Measurements from ENCODE around the gene CLCN6. TPM values are rescaled to one million over a fixed set of nuclear protein-coding genes. Genes with fewer than 3 reads are reported as not detected.

The CLCN6 gene
- polyA plus RNA-seq, 3 donors = 3.8 to 37.1 (median 4.2) TPM

- peaks cover 37% of the 10 kb centered on the region for H4K20me1 ChIP-seq (ENCODE audit: insufficient read depth, low read length)
- Mint-ChIP-seq H3K27me3 (ENCODE audit: low read depth in 3 of 3) (peaks cover 0 to 2% (median 0%) of the 10 kb centered on the region in 3 donors), H3K9me3 (no peaks in the 10 kb centered on the region), H3K36me3 (peaks cover 61 to 74% of the 10 kb centered on the region in 2 donors), H3K4me1 (peaks cover 43% of the 10 kb centered on the region), H3K4me3 (no peak overlapping the region), H3K27ac (peak overlapping the region in 3 of 7 donors; percentile 43 to 76 (median 61))
- peaks cover 50% of the 10 kb centered on the region for H3K79me2 ChIP-seq (ENCODE audit: insufficient read depth, low read length)
- H3K4me2 ChIP-seq (replicated peaks; ENCODE audit: extremely low read depth, low read length, poor library complexity, severe bottlenecking) = no peak overlapping the region
- TF ChIP-seq CTCF (IDR thresholded peaks at IDR 0.05) = no peak
- H3K4me1 ChIP-seq (ENCODE audit: control insufficient read depth in 1 of 2, insufficient read depth in 2 of 2, low read length in 2 of 2) = peaks cover 38 to 44% of the 10 kb centered on the region in 2 donors
- 100% methylated on average over 1 of the region's 8 CpGs for WGBS (ENCODE audit: insufficient coverage)
- H3K27ac ChIP-seq (ENCODE audit: low read depth in 1 of 2, low read length in 2 of 2) = peak overlapping the region in 1 of 2 donors; percentile 59
- no peaks in the 10 kb centered on the region for H3K9me3 ChIP-seq (replicated peaks in 1 of 2; ENCODE audit: control insufficient read depth in 1 of 2, insufficient read depth in 1 of 2, low read length in 2 of 2)
- H3K4me3 ChIP-seq (replicated peaks in 1 of 3; ENCODE audit: low read depth in 2 of 3, low read length in 3 of 3) = no peak overlapping the region
- peaks cover 50 to 66% of the 10 kb centered on the region in 2 donors for H3K36me3 ChIP-seq (replicated peaks in 1 of 2; ENCODE audit: control insufficient read depth in 1 of 2, insufficient read depth in 2 of 2, low read length in 2 of 2)
- intact Hi-C loops (cut with micrococcal nuclease) = loop anchor here in 1 of 2 donors (5.0 to 10.0 kb wide), 2 partner anchors 63 to 184 kb away; partner anchors contain the start of genes AGTRAP and MFN2
- no peak for DNase-seq
- H2AFZ ChIP-seq (ENCODE audit: insufficient read depth, low read depth, low read length, poor library complexity, severe bottlenecking) = no peak overlapping the region
- no peak overlapping the region for H3K9ac ChIP-seq (ENCODE audit: insufficient read depth, low read length, poor library complexity, severe bottlenecking)
- H3K27me3 ChIP-seq (ENCODE audit: control insufficient read depth in 2 of 2, insufficient read depth in 2 of 2, low read length in 2 of 2) = no peaks in the 10 kb centered on the region
Measured at GRCh38 chr1:11800391-11800755, 5.6 kb upstream of the CLCN6 start.

GRCh38 chr1:11800756-11801433 lies 5.1 kb upstream of the CLCN6 start:
- H3K4me2 ChIP-seq (replicated peaks; ENCODE audit: extremely low read depth, low read length, poor library complexity, severe bottlenecking) = no peak overlapping the region
- no peaks in the 10 kb centered on the region for H3K9me3 ChIP-seq (replicated peaks in 1 of 2; ENCODE audit: control insufficient read depth in 1 of 2, insufficient read depth in 1 of 2, low read length in 2 of 2)
- Mint-ChIP-seq H3K36me3 (peaks cover 55 to 68% of the 10 kb centered on the region in 2 donors), H3K27ac (peak overlapping the region in 6 of 7 donors; percentile 20 to 99 (median 60)), H3K4me3 (no peak overlapping the region), H3K4me1 (peaks cover 43% of the 10 kb centered on the region), H3K9me3 (no peaks in the 10 kb centered on the region), H3K27me3 (ENCODE audit: low read depth in 3 of 3) (peaks cover 0 to 2% (median 0%) of the 10 kb centered on the region in 3 donors)
- no peak overlapping the region for H2AFZ ChIP-seq (ENCODE audit: insufficient read depth, low read depth, low read length, poor library complexity, severe bottlenecking)
- no peak overlapping the region for H3K4me3 ChIP-seq (replicated peaks in 1 of 3; ENCODE audit: low read depth in 2 of 3, low read length in 3 of 3)
- H3K27ac ChIP-seq (ENCODE audit: low read depth in 1 of 2, low read length in 2 of 2) = peak overlapping the region in 1 of 2 donors; percentile 59
- WGBS (ENCODE audit: insufficient coverage) = 94% methylated on average over 9 of the region's 21 CpGs
- intact Hi-C loops (cut with micrococcal nuclease) = loop anchor here in 1 of 2 donors (5.0 to 10.0 kb wide), 2 partner anchors 64 to 184 kb away; partner anchors contain the start of genes AGTRAP and MFN2
- H4K20me1 ChIP-seq (ENCODE audit: insufficient read depth, low read length) = peaks cover 37% of the 10 kb centered on the region
- H3K27me3 ChIP-seq (ENCODE audit: control insufficient read depth in 2 of 2, insufficient read depth in 2 of 2, low read length in 2 of 2) = no peaks in the 10 kb centered on the region
- TF ChIP-seq CTCF (IDR thresholded peaks at IDR 0.05) = no peak
- peaks cover 54% of the 10 kb centered on the region for H3K79me2 ChIP-seq (ENCODE audit: insufficient read depth, low read length)
- H3K36me3 ChIP-seq (replicated peaks in 1 of 2; ENCODE audit: control insufficient read depth in 1 of 2, insufficient read depth in 2 of 2, low read length in 2 of 2) = peaks cover 44 to 60% of the 10 kb centered on the region in 2 donors
- H3K9ac ChIP-seq (ENCODE audit: insufficient read depth, low read length, poor library complexity, severe bottlenecking) = no peak overlapping the region
- DNase-seq = no peak
- H3K4me1 ChIP-seq (ENCODE audit: control insufficient read depth in 1 of 2, insufficient read depth in 2 of 2, low read length in 2 of 2) = peaks cover 38 to 44% of the 10 kb centered on the region in 2 donors

All from CD14-positive monocyte (primary cell).